K562 (cell line): ENCODE data around the gene ZCCHC14. TPM values are rescaled to one million over a fixed set of nuclear protein-coding genes. Genes with fewer than 3 reads are reported as not detected.

Experiments used
- ARID2 ChIP-seq: fragments of 450-650 bp; IDR thresholded peaks from 2 replicates; pipeline ENCODE4 v1.6.1; 2017; ENCODE audit warnings: antibody characterized with exemption, mild to moderate bottlenecking
- CCAR2 ChIP-seq: fragments of 200-400 bp; formaldehyde crosslinking; IDR thresholded peaks from 2 replicates; pipeline ENCODE4 v1.6.1; 2017; ENCODE audit warnings: mild to moderate bottlenecking, low read depth, low read length
- DPF2 ChIP-seq: fragments of 450-650 bp; IDR thresholded peaks from 2 replicates; pipeline ENCODE4 v1.6.1; 2016
- ETV1 ChIP-seq: fragments of 450-650 bp; conservative IDR thresholded peaks from 2 replicates; pipeline ENCODE4 v1.6.1; 2016; ENCODE audit warnings: missing genetic modification characterization, control low read depth, low read depth, missing compliant biosample characterization
- FOSL1 ChIP-seq: fragments of 200-800 bp; sonication (Bioruptor generic); conservative IDR thresholded peaks from 2 replicates; pipeline ENCODE4 v1.6.1; 2016; ENCODE audit warnings: missing genetic modification characterization, missing compliant biosample characterization
- HDGF ChIP-seq: fragments of 450-650 bp; IDR thresholded peaks from 2 replicates; pipeline ENCODE4 v1.6.1; 2016
- POLR2AphosphoS5 ChIP-seq: IDR thresholded peaks from 2 replicates; pipeline ENCODE4 v1.6.1; 2011; ENCODE audit warnings: mild to moderate bottlenecking, low read depth, low read length, moderate library complexity; ENCODE audit not compliant: control insufficient read depth, insufficient read depth
- PURB ChIP-seq: sonication (generic); formaldehyde crosslinking; IDR thresholded peaks from 2 replicates; pipeline ENCODE4 v1.9.0; 2021; ENCODE audit warnings: low read depth, mild to moderate bottlenecking, missing genetic modification reagents
- SLC30A9 ChIP-seq: fragments of 250-450 bp; sonication (Bioruptor Pico); IDR thresholded peaks from 2 replicates; pipeline ENCODE4 v1.8.0; 2022; ENCODE audit warnings: mild to moderate bottlenecking, moderate library complexity
- SMAD1 ChIP-seq: fragments of 150-350 bp; IDR thresholded peaks from 2 replicates; pipeline ENCODE4 v1.6.1; 2014; ENCODE audit warnings: low read length, low read depth; ENCODE audit not compliant: partially characterized antibody
- TCF7L2 ChIP-seq: fragments of 150-350 bp; IDR thresholded peaks from 2 replicates; pipeline ENCODE4 v1.6.1; 2016; ENCODE audit warnings: low read depth, mild to moderate bottlenecking, low read length, moderate library complexity
- TEAD2 ChIP-seq: fragments of 450-650 bp; IDR thresholded peaks from 2 replicates; pipeline ENCODE4 v1.6.1; 2016; ENCODE audit warnings: missing genetic modification characterization, control low read depth, missing compliant biosample characterization
- TFAM ChIP-seq: fragments of 250-450 bp; sonication (Bioruptor Pico); conservative IDR thresholded peaks from 2 replicates; pipeline ENCODE4 v1.5.0; 2021; ENCODE audit warnings: mild to moderate bottlenecking, moderate library complexity
- U2AF2 ChIP-seq: fragments of 200-400 bp; formaldehyde crosslinking; optimal IDR thresholded peaks from 2 replicates; pipeline ENCODE3; 2017; ENCODE audit warnings: low read depth, mild to moderate bottlenecking, low read length
- ZFX ChIP-seq: sonication (generic); formaldehyde crosslinking; IDR thresholded peaks from 2 replicates; pipeline ENCODE4 v1.8.0; 2022; ENCODE audit warnings: mild to moderate bottlenecking, missing genetic modification reagents, moderate library complexity
- ZKSCAN3 ChIP-seq: fragments of 250-450 bp; sonication (Bioruptor Pico); IDR thresholded peaks from 2 replicates; pipeline ENCODE4 v1.4.0; 2020
- ZNF134 ChIP-seq: fragments of 250-450 bp; sonication (Bioruptor Pico); conservative IDR thresholded peaks from 2 replicates; pipeline ENCODE4 v1.4.0; 2020
- ZNF239 ChIP-seq: fragments of 250-450 bp; sonication (Bioruptor Pico); IDR thresholded peaks from 2 replicates; pipeline ENCODE4 v1.4.0; 2020; ENCODE audit warnings: mild to moderate bottlenecking
- ZNF780A ChIP-seq: fragments of 250-450 bp; sonication (Bioruptor Pico); IDR thresholded peaks from 2 replicates; pipeline ENCODE4 v1.5.0; 2021; ENCODE audit warnings: mild to moderate bottlenecking
- polyA plus RNA-seq, 8 experiments: library from polyadenylated mRNA; depleted of rRNA in 4 of 8; stranded (reverse) in 5 of 8; unstranded in 3 of 8; fragments of >200 nt; fragmentation: Nextera tagmentation in 2 of 8; fragmentation: Illumina TruSeq in 1 of 8; extraction: Ambion mirVana in 2 of 8; extraction: Trizol in 1 of 8; gene quantifications; 2 replicates each; pipeline versions ENCODE4 v1.2.1 to v1.2.3, GENCODE V29; 2011 to 2014; ENCODE audit warnings: inconsistent platforms in 1 of 8, missing spikeins in 1 of 8
- total RNA-seq, 7 experiments: library from RNA; depleted of rRNA in 6 of 7; stranded (reverse); fragments of >200 nt in 6 of 7; fragmentation: Illumina TruSeq in 2 of 7; extraction: Trizol in 2 of 7; gene quantifications; 2 replicates each; pipeline versions ENCODE4 v1.2.1 to v1.2.3, GENCODE V29; 2011 to 2021; ENCODE audit warnings: low replicate concordance in 1 of 7
- TF ChIP-seq, protein P1 (sequence below): fragments of 250-450 bp; sonication (Bioruptor Pico); IDR thresholded peaks from 2 replicates; pipeline ENCODE4 v1.9.0; 2021; ENCODE audit warnings: mild to moderate bottlenecking, inconsistent platforms
- TF ChIP-seq, protein P2 (sequence below): sonication (generic); formaldehyde crosslinking; IDR thresholded peaks from 2 replicates; pipeline ENCODE4 v1.8.1; 2022; ENCODE audit warnings: missing genetic modification reagents
- TF ChIP-seq, protein P3 (sequence below): fragments of 250-450 bp; sonication (Bioruptor Pico); IDR thresholded peaks from 2 replicates; pipeline ENCODE4 v1.4.0; 2020; ENCODE audit warnings: borderline replicate concordance
- TF ChIP-seq, protein P4 (sequence below): fragments of 250-450 bp; sonication (Bioruptor Pico); IDR thresholded peaks from 2 replicates; pipeline ENCODE4 v1.8.0; 2021; ENCODE audit warnings: mild to moderate bottlenecking, moderate library complexity

Gene ZCCHC14
- total and polyA plus RNA-seq, 9 of the 15 experiments (the other 6 are each of a cell fraction or from before 2014, with no cell fraction given): 1.5 to 12.4 (median 2.9) TPM

DNA sequence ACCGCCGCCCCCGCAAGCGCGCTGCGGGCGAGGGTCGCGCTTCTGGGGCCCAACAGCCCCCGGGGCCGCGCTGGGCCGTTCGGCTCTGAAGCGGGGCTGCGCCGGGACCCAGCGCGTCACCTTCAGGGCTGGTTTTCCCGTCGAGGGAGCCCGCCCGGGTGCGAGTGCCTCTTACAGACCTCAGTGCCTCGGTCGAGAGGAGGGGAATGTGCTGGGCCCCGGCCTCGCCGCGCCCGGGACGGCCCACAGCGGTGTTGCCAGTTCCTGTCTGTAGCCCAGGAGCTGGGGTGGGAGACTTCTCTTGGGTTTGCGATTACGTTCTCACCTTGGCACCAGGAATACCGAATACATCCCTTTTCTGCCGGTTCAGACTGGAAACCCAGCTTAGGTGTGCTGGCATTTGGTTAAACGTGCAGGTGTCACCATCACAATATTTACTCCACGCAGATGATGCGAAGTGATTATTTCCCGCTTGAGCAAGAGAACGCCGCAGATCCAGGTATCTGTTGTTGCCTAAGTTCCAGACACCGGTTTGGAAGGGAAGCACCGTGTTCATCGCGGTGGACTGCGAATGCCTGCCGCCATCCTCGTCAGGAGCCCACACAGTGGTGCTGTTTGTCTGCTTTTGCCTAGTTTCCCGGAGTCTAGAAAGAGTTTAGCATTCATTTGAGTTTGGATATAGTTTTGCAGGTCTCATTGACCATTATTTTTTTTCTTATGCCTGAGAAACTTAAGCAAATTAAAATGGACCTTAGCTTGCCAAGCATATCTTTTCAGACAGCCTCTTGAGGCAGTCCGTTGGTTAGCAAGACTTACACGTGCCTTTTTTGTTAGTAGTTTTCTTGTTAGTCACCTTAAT lies 99.8 kb downstream of the ZCCHC14 start (continued):
- TF ChIP-seq, protein P1, sequence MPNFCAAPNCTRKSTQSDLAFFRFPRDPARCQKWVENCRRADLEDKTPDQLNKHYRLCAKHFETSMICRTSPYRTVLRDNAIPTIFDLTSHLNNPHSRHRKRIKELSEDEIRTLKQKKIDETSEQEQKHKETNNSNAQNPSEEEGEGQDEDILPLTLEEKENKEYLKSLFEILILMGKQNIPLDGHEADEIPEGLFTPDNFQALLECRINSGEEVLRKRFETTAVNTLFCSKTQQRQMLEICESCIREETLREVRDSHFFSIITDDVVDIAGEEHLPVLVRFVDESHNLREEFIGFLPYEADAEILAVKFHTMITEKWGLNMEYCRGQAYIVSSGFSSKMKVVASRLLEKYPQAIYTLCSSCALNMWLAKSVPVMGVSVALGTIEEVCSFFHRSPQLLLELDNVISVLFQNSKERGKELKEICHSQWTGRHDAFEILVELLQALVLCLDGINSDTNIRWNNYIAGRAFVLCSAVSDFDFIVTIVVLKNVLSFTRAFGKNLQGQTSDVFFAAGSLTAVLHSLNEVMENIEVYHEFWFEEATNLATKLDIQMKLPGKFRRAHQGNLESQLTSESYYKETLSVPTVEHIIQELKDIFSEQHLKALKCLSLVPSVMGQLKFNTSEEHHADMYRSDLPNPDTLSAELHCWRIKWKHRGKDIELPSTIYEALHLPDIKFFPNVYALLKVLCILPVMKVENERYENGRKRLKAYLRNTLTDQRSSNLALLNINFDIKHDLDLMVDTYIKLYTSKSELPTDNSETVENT (CRISPR knock-in tag): 0 out of 2 replicates have a peak, but pooled peaks have one; percentile 18
- TF ChIP-seq U2AF2: no peak
- TF ChIP-seq ARID2: 0 out of 2 replicates have a peak, but pooled peaks have one; percentile 42
- TF ChIP-seq SLC30A9: no peak
- TF ChIP-seq HDGF: no peak
- TF ChIP-seq ZNF134 (CRISPR knock-in tag): no peak
- no peak for TF ChIP-seq ZFX
- no peak for TF ChIP-seq POLR2AphosphoS5
- TF ChIP-seq DPF2: peak; percentile 47; the same call in 1 of the 2 replicates
- no peak for TF ChIP-seq CCAR2
- no peak for TF ChIP-seq TFAM (CRISPR knock-in tag)
- TF ChIP-seq PURB (CRISPR knock-in tag): no peak
- TF ChIP-seq TEAD2 (tag): no peak
- TF ChIP-seq, protein P2, sequence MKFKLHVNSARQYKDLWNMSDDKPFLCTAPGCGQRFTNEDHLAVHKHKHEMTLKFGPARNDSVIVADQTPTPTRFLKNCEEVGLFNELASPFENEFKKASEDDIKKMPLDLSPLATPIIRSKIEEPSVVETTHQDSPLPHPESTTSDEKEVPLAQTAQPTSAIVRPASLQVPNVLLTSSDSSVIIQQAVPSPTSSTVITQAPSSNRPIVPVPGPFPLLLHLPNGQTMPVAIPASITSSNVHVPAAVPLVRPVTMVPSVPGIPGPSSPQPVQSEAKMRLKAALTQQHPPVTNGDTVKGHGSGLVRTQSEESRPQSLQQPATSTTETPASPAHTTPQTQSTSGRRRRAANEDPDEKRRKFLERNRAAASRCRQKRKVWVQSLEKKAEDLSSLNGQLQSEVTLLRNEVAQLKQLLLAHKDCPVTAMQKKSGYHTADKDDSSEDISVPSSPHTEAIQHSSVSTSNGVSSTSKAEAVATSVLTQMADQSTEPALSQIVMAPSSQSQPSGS (CRISPR knock-in tag): no peak
- no peak for TF ChIP-seq FOSL1 (tag)
- no peak for TF ChIP-seq ZNF239
- no peak for TF ChIP-seq ETV1 (tag)
- TF ChIP-seq, protein P3, sequence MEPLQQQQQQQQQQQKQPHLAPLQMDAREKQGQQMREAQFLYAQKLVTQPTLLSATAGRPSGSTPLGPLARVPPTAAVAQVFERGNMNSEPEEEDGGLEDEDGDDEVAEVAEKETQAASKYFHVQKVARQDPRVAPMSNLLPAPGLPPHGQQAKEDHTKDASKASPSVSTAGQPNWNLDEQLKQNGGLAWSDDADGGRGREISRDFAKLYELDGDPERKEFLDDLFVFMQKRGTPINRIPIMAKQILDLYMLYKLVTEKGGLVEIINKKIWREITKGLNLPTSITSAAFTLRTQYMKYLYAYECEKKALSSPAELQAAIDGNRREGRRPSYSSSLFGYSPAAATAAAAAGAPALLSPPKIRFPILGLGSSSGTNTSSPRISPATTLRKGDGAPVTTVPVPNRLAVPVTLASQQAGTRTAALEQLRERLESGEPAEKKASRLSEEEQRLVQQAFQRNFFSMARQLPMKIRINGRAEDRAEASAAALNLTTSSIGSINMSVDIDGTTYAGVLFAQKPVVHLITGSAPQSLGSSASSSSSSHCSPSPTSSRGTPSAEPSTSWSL (CRISPR knock-in tag): no peak
- TF ChIP-seq, protein P4, sequence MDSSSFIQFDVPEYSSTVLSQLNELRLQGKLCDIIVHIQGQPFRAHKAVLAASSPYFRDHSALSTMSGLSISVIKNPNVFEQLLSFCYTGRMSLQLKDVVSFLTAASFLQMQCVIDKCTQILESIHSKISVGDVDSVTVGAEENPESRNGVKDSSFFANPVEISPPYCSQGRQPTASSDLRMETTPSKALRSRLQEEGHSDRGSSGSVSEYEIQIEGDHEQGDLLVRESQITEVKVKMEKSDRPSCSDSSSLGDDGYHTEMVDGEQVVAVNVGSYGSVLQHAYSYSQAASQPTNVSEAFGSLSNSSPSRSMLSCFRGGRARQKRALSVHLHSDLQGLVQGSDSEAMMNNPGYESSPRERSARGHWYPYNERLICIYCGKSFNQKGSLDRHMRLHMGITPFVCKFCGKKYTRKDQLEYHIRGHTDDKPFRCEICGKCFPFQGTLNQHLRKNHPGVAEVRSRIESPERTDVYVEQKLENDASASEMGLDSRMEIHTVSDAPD (CRISPR knock-in tag): no peak
- no peak for TF ChIP-seq ZKSCAN3
- TF ChIP-seq SMAD1: no peak
- no peak for TF ChIP-seq ZNF780A (CRISPR knock-in tag)
- no peak for TF ChIP-seq TCF7L2
